GM21786 (cell line): ENCODE results near the gene KCNIP4.

ENCODE experiments used
- ATAC-seq: cut with Tn5 transposase; IDR thresholded peaks from one replicate; pipeline ENCODE4 v1.9.1; 2021; ENCODE audit not compliant: unreplicated experiment

Gene KCNIP4

GRCh38 chr4:21596521-21596920 is 352.1 kb downstream of the KCNIP4 start:
- no peak for ATAC-seq

GRCh38 chr4:21593671-21594001 is 354.9 kb downstream of the KCNIP4 start:
- ATAC-seq = no peak

GRCh38 chr4:21592970-21593670 is 355.5 kb downstream of the KCNIP4 start:
- no peak for ATAC-seq

- no peak for ATAC-seq
Observed at GRCh38 chr4:21577056-21577455, 371.5 kb downstream of the KCNIP4 start.

GRCh38 chr4:21571100-21571499 is 377.5 kb downstream of the KCNIP4 start:
- no peak for ATAC-seq

- no peak for ATAC-seq
Observed at GRCh38 chr4:21569638-21570037, 378.9 kb downstream of the KCNIP4 start.

- ATAC-seq = no peak
Observed at GRCh38 chr4:21555083-21555482, 393.5 kb downstream of the KCNIP4 start.

GRCh38 chr4:21554500-21554899 is 394.1 kb downstream of the KCNIP4 start:
- ATAC-seq = no peak

GRCh38 chr4:21554066-21554465 is 394.5 kb downstream of the KCNIP4 start:
- no peak for ATAC-seq

- ATAC-seq = no peak
Observed at GRCh38 chr4:21552455-21552854, 396.1 kb downstream of the KCNIP4 start.

GRCh38 chr4:21544955-21545354 is 403.6 kb downstream of the KCNIP4 start:
- ATAC-seq = no peak

- ATAC-seq = no peak
Observed at GRCh38 chr4:21544415-21544814, 404.2 kb downstream of the KCNIP4 start.

- ATAC-seq = no peak
Observed at GRCh38 chr4:21543514-21543913, 405.1 kb downstream of the KCNIP4 start.

- no peak for ATAC-seq
Observed at GRCh38 chr4:21535898-21536297, 412.7 kb downstream of the KCNIP4 start.

GRCh38 chr4:21531048-21531447 is 417.5 kb downstream of the KCNIP4 start:
- ATAC-seq = no peak

- ATAC-seq = no peak
Observed at GRCh38 chr4:21529214-21529613, 419.4 kb downstream of the KCNIP4 start.

- no peak for ATAC-seq
Observed at GRCh38 chr4:21522296-21522695, 426.3 kb downstream of the KCNIP4 start.

GRCh38 chr4:21517126-21517859 is 431.3 kb downstream of the KCNIP4 start:
- no peak for ATAC-seq

- ATAC-seq = no peak
Observed at GRCh38 chr4:21514022-21514694, 434.4 kb downstream of the KCNIP4 start.

- no peak for ATAC-seq
Observed at GRCh38 chr4:21512353-21512752, 436.2 kb downstream of the KCNIP4 start.

- no peak for ATAC-seq
Observed at GRCh38 chr4:21507439-21507838, 441.1 kb downstream of the KCNIP4 start.

GRCh38 chr4:21490682-21491081 is 457.9 kb downstream of the KCNIP4 start:
- no peak for ATAC-seq
